ENCODE results near the gene SUSD6. TPM values are rescaled to one million over a fixed set of nuclear protein-coding genes. Genes with fewer than 3 reads are reported as not detected.
A peak's percentile ranks its signal among the peaks of the same experiment; 100 is the strongest.

SUSD6 gene
- total RNA-seq, 1 experiment from 2014 or later: 24.1 TPM

DNA sequence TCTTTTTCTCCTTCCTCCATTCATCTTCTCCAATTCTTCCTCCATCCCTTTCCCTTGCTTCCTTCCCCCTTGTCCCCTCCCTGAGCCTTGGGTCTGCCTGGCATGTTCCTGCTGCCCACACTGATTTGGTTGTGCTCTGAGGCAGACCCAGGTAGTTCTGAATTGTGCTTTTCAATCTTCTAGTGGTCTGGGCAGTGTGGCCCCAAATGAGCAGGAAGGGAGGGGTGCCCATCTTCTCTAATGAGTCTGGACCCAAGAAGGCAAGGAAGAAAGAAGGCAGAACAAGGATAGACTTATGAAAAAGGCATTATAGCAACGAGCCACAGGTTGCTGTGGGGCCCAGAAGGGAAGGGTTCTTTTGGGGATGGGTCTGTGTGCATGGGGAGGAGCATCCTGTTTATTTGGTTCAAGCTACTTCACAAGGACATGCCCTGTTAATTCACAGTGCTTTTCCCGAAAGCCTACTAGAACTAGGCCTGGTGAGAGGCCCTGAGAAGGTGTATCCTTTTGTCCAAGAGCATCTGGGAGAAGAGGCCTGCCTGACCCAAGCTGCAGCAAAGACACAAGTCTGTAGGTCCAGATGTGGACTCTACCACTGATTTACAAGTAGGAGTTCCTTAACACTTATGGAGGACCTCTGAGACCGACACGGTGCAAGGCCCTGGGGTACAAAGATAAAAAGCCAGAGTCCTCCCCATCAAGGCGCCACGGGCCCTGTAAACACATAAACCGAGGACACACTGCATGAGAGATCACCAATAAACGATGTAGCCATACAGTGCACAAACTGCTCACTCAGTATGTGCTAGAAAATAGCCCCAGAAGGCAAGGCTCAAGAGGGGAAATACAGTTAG lies 1.1 kb upstream of the SUSD6 start:
- Histone ChIP-seq H3K36me3 (ENCODE audit: low read depth) (no peaks in the 10 kb centered on the region), H3F3A (ENCODE audit: insufficient read depth, low read depth) (peaks cover 8% of the 10 kb centered on the region; the same call in 1 of the 2 replicates), H3K27ac (no peak overlapping the region), H3K9me3 (ENCODE audit: insufficient read depth, low read depth) (no peaks in the 10 kb centered on the region), H3K4me2 (peak overlapping the region; percentile 92), H3K4me1 (replicated peaks; ENCODE audit: insufficient read depth) (peaks cover 17% of the 10 kb centered on the region), H3K27me3 (ENCODE audit: insufficient read depth, low read depth) (no peaks in the 10 kb centered on the region), H3K4me3 (peak overlapping the region; percentile 62), H4K20me1 (ENCODE audit: insufficient read depth) (no peaks in the 10 kb centered on the region), H3K79me2 (ENCODE audit: low read depth) (peaks cover 12% of the 10 kb centered on the region; the same call in 1 of the 2 replicates), H2AFZ (peak overlapping the region; percentile 95), H3K9me2 (ENCODE audit: insufficient read depth) (no peaks in the 10 kb centered on the region)
- intact Hi-C loops (cut with micrococcal nuclease; ENCODE audit: unreplicated experiment): no loop called here
- POLR2A ChIA-PET (ENCODE audit: unreplicated experiment): interaction anchor here (0.5 kb wide), 2 partner anchors 44 to 62 kb away, joined by 5 to 7 read pairs; no protein-coding TSS in a partner anchor
- BruUV-seq (replicated peaks): no TSS peak
- CTCF ChIA-PET: no interaction called here
- TF ChIP-seq, protein P1, sequence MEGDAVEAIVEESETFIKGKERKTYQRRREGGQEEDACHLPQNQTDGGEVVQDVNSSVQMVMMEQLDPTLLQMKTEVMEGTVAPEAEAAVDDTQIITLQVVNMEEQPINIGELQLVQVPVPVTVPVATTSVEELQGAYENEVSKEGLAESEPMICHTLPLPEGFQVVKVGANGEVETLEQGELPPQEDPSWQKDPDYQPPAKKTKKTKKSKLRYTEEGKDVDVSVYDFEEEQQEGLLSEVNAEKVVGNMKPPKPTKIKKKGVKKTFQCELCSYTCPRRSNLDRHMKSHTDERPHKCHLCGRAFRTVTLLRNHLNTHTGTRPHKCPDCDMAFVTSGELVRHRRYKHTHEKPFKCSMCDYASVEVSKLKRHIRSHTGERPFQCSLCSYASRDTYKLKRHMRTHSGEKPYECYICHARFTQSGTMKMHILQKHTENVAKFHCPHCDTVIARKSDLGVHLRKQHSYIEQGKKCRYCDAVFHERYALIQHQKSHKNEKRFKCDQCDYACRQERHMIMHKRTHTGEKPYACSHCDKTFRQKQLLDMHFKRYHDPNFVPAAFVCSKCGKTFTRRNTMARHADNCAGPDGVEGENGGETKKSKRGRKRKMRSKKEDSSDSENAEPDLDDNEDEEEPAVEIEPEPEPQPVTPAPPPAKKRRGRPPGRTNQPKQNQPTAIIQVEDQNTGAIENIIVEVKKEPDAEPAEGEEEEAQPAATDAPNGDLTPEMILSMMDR (conservative IDR thresholded peaks at IDR 0.05): no peak
- no peak for TF ChIP-seq EZH2 (IDR thresholded peaks at IDR 0.05; ENCODE audit: low read depth)
- no peak for DNase-seq

DNA sequence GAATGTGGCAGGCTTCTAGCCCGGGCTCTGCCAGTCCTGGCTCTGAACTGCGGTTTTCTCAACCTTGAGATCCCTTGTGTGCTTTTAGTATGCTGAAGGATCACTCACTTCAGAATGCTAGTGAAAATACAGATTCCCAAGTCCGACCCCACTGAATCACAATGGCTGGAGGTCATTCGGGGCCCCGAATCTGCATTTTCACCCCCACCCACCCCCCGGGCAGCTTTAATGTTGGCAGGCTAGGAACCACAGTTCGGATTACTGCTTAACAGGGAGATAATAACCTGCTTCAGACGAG lies 573 bp upstream of the SUSD6 start:
- Histone ChIP-seq H3K9me3 (ENCODE audit: insufficient read depth, low read depth) (no peaks in the 10 kb centered on the region), H3K4me1 (replicated peaks; ENCODE audit: insufficient read depth) (peaks cover 17% of the 10 kb centered on the region), H2AFZ (peak overlapping the region; percentile 95), H3K27ac (no peak overlapping the region), H3K9me2 (ENCODE audit: insufficient read depth) (no peaks in the 10 kb centered on the region), H4K20me1 (ENCODE audit: insufficient read depth) (no peaks in the 10 kb centered on the region), H3K27me3 (ENCODE audit: insufficient read depth, low read depth) (no peaks in the 10 kb centered on the region), H3K4me2 (peak overlapping the region; percentile 92), H3K79me2 (ENCODE audit: low read depth) (peaks cover 12% of the 10 kb centered on the region; the same call in 1 of the 2 replicates), H3K36me3 (ENCODE audit: low read depth) (no peaks in the 10 kb centered on the region), H3F3A (ENCODE audit: insufficient read depth, low read depth) (peaks cover 8% of the 10 kb centered on the region; the same call in 1 of the 2 replicates), H3K4me3 (peak overlapping the region; percentile 62)
- no TSS peak for BruUV-seq (replicated peaks)
- CTCF ChIA-PET: interaction anchor here (0.6 kb wide), 1 partner anchor 26 kb away, joined by 10 read pairs; no protein-coding TSS in a partner anchor
- POLR2A ChIA-PET (ENCODE audit: unreplicated experiment): interaction anchor here (0.5 to 0.8 kb wide), 4 partner anchors 43 to 85 kb away, joined by 4 to 7 read pairs (median 4); no protein-coding TSS in a partner anchor
- intact Hi-C loops (cut with micrococcal nuclease; ENCODE audit: unreplicated experiment): loop anchor here (1.0 kb wide), 1 partner anchor 47 kb away; no protein-coding TSS in a partner anchor
- no peak for DNase-seq
- no peak for TF ChIP-seq EZH2 (IDR thresholded peaks at IDR 0.05; ENCODE audit: low read depth)
- TF ChIP-seq, protein P1 (conservative IDR thresholded peaks at IDR 0.05): no peak

DNA sequence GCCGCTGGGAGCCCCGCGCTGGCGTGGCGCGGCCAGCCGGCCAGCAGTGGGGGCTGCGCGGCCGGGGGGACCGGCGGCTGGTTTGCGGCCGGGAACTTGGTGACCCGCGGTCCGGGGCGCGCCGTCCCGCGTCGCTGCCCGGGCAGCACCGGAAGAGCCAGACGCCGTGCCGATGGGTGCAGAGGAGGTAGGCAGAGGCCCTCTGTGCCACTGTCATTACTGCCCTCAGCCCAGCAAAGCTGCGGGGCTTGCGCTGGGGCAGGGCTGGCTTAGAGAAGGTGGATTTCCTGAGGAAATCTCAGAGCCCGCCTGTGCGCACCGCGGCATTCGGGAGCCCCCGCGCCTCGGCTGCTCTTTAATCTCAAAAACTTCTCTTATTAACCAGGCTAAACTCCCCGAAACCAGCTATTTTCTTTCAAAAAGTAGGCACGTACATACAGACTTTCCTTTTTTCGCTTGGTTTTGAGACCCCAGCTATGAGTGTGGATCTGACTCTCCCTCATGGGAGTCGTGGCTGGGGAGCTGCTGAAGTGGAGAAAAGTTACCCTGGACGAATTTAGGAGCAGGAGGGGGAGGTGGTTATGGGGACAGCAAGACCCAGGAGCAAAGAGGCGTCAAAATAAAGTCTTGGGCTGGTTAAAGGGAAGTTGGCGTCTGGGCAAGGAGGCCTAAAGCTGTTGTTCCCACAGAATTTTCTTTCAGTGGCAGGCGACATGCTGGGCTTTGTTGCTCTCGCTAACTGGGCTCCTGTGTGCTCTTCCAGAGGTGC lies 802 bp downstream of the SUSD6 start:
- peak overlapping the region; percentile 74 for H3K4me3 ChIP-seq
- TF ChIP-seq, protein P1 (conservative IDR thresholded peaks at IDR 0.05): no peak
- no peak for TF ChIP-seq EZH2 (IDR thresholded peaks at IDR 0.05; ENCODE audit: low read depth)
- no peaks in the 10 kb centered on the region for H3K9me2 ChIP-seq (ENCODE audit: insufficient read depth)
- no peaks in the 10 kb centered on the region for H3K27me3 ChIP-seq (ENCODE audit: insufficient read depth, low read depth)
- H2AFZ ChIP-seq: peak overlapping the region; percentile 85
- H3K4me2 ChIP-seq: peak overlapping the region; percentile 87
- H4K20me1 ChIP-seq (ENCODE audit: insufficient read depth): no peaks in the 10 kb centered on the region
- H3K79me2 ChIP-seq (ENCODE audit: low read depth): peaks cover 12% of the 10 kb centered on the region; the same call in 1 of the 2 replicates
- peak in 1 of 2 experiments; percentile 29 for DNase-seq
- no TSS peak for BruUV-seq (replicated peaks)
- intact Hi-C loops (cut with micrococcal nuclease; ENCODE audit: unreplicated experiment): loop anchor here (1.0 to 2.0 kb wide), 3 partner anchors 19 to 105 kb away; no protein-coding TSS in a partner anchor
- H3K9me3 ChIP-seq (ENCODE audit: insufficient read depth, low read depth): no peaks in the 10 kb centered on the region
- ChIA-PET CTCF (interaction anchor here (0.6 kb wide), 1 partner anchor 25 kb away, joined by 3 read pairs; no protein-coding TSS in a partner anchor), POLR2A (ENCODE audit: unreplicated experiment) (interaction anchor here (0.6 kb wide), 2 partner anchors 162 to 178 kb away, joined by 3 read pairs; no protein-coding TSS in a partner anchor)
- peaks cover 17% of the 10 kb centered on the region for H3K4me1 ChIP-seq (replicated peaks; ENCODE audit: insufficient read depth)
- H3K36me3 ChIP-seq (ENCODE audit: low read depth): no peaks in the 10 kb centered on the region
- peaks cover 8% of the 10 kb centered on the region; the same call in 1 of the 2 replicates for H3F3A ChIP-seq (ENCODE audit: insufficient read depth, low read depth)
- no peak overlapping the region for H3K27ac ChIP-seq

All from PC-9 (cell line).